Endothelial cell of umbilical vein (primary cell): ENCODE measurements around the gene FABP2. TPM values are rescaled to one million over a fixed set of nuclear protein-coding genes. Genes with fewer than 3 reads are reported as not detected.
"Not testable (repeated sequence)": the region's sequence is repeated elsewhere in the genome, so short reads cannot be mapped to it uniquely, and the experiment has no call there.

Experiments used
- BruUV-seq: library from RNA; stranded (reverse); fragments of 400-500 nt; replicated peaks from 2 replicates; lab custom pipeline; 2021; lab: Mats Ljungman, UMichigan
- CTCF ChIA-PET: fragments of 300-600, 350-600 bp; sonication (Branson Sonifier 250); formaldehyde crosslinking; loops from one replicate; lab custom pipeline; 2021; ENCODE audit warnings: antibody characterized with exemption, inconsistent platforms; lab: Charles Lee
- POLR2A ChIA-PET: fragments of 300-600, 350-600 bp; sonication (Branson Sonifier 250); formaldehyde crosslinking; loops from one replicate; lab custom pipeline; 2021; ENCODE audit warnings: antibody characterized with exemption, inconsistent platforms; lab: Charles Lee
- DNase-seq: peaks from one replicate; pipeline ENCODE4 v3.0.0-alpha.2; 2011; ENCODE audit warnings: low read depth, low spot score
- FAIRE-seq: peaks from 2 replicates; lab custom pipeline; 2011; peaks lifted over from hg19 to GRCh38; lab: Jason Lieb, UNC
- H2AFZ ChIP-seq: 2 replicates; pipeline ENCODE4 v1.6.0; 2012; ENCODE audit warnings: low read depth, low read length, control low read depth, inconsistent platforms
- H3K27ac ChIP-seq: 2 replicates; pipeline ENCODE4 v1.5.1; 2011; ENCODE audit warnings: low read depth, mild to moderate bottlenecking, control low read depth, low read length, moderate library complexity; ENCODE audit not compliant: insufficient read depth
- H3K27me3 ChIP-seq, 2 experiments: 2 replicates each; pipeline versions ENCODE4 v1.6.0 to v1.6.1; 2011; ENCODE audit warnings: low read length in 2 of 2, mixed read lengths in 1 of 2; ENCODE audit not compliant: control insufficient read depth in 2 of 2, insufficient read depth in 2 of 2
- H3K36me3 ChIP-seq, 2 experiments: 2 replicates in 1 of 2; 3 replicates in 1 of 2; pipeline ENCODE4 v1.5.1; 2011; ENCODE audit warnings: low read length in 2 of 2, mild to moderate bottlenecking in 1 of 2, moderate library complexity in 1 of 2; ENCODE audit not compliant: control insufficient read depth in 2 of 2, insufficient read depth in 2 of 2; ENCODE audit errors: extremely low read depth in 1 of 2
- H3K4me1 ChIP-seq: 3 replicates; pipeline ENCODE4 v1.5.1; 2011; ENCODE audit warnings: mild to moderate bottlenecking, low read length; ENCODE audit not compliant: control insufficient read depth, insufficient read depth; ENCODE audit errors: extremely low read depth
- H3K4me2 ChIP-seq: 2 replicates; pipeline ENCODE4 v1.6.1; 2011; ENCODE audit warnings: low read length, control low read depth, mixed read lengths; ENCODE audit not compliant: insufficient read depth
- H3K4me3 ChIP-seq, 3 experiments: fragments of 200-600 bp in 1 of 3; sonication (generic), shearing (Covaris generic) in 1 of 3; replicated peaks in 1 of 3; 2 replicates each; pipeline ENCODE4 v1.5.1; 2011 to 2016; ENCODE audit warnings: control low read depth in 3 of 3, low read length in 3 of 3, mild to moderate bottlenecking in 2 of 3, inconsistent platforms in 1 of 3, low read depth in 1 of 3, moderate library complexity in 1 of 3; ENCODE audit not compliant: insufficient read depth in 1 of 3
- H3K79me2 ChIP-seq: 2 replicates; pipeline ENCODE4 v1.6.0; 2012; ENCODE audit warnings: low read length, inconsistent platforms; ENCODE audit not compliant: control insufficient read depth, insufficient read depth
- H3K9ac ChIP-seq: replicated peaks from 2 replicates; pipeline ENCODE3; 2011; ENCODE audit warnings: low read length, control low read depth; ENCODE audit not compliant: insufficient read depth; ENCODE audit errors: extremely low read depth
- H3K9me1 ChIP-seq: replicated peaks from 3 replicates; pipeline ENCODE4 v1.6.0; 2011; ENCODE audit warnings: mild to moderate bottlenecking, low read length; ENCODE audit not compliant: control insufficient read depth, insufficient read depth; ENCODE audit errors: extremely low read depth
- H3K9me3 ChIP-seq: replicated peaks from 2 replicates; pipeline ENCODE4 v1.5.1; 2012; ENCODE audit warnings: low read length, inconsistent platforms; ENCODE audit not compliant: control insufficient read depth, insufficient read depth
- H4K20me1 ChIP-seq: replicated peaks from 2 replicates; pipeline ENCODE3; 2011; ENCODE audit warnings: mild to moderate bottlenecking, low read length; ENCODE audit not compliant: control insufficient read depth, insufficient read depth; ENCODE audit errors: extremely low read depth
- dilution Hi-C: fragments of 300-500 bp; cut with MboI; formaldehyde crosslinking; loops from one replicate; pipeline ENCODE4 v1.15.0; 2019; ENCODE audit warnings: low sequenced_read_pairs; ENCODE audit not compliant: extremely low pct_ligation_motif_present
- intact Hi-C: fragments of 100-400 bp; cut with micrococcal nuclease; formaldehyde crosslinking; loops from one replicate; pipeline ENCODE4 v1.10.0; 2022
- polyA plus RNA-seq, 4 experiments: library from polyadenylated mRNA; depleted of rRNA in 3 of 4; stranded (reverse) in 3 of 4; unstranded in 1 of 4; fragments of >200 nt; gene quantifications; 2 replicates each; pipeline versions ENCODE4 v1.2.1 to v1.2.3, GENCODE V29; 2011 to 2012; ENCODE audit warnings: missing spikeins in 1 of 4
- total RNA-seq: library from RNA; stranded (reverse); gene quantifications from 2 replicates; pipeline ENCODE4 v1.2.3, GENCODE V29; 2021

FABP2 gene
- total and polyA plus RNA-seq, 2 donors (not counting 3 experiments of a cell fraction or from before 2014, with no cell fraction given), result not detected

DNA sequence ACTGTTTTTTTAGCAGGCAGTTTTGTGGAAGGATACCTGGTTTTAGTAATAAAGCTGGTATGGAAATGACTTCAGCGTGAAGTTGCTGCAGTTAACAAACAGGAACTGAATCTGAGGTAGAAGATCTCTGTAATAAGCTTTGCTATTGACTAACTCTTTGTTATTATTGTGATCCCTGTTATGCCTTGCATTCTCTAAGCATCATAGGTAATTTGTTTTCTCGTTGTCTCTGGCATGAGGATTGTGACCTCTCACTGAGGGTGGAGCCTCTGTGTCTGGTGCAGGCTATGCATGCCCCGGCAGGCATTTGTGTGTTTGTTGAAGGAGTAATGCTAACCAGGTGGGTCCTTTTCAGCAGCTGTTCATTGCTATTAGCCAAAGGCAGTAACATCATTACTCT is 31.4 kb upstream of the FABP2 start:
- H3K79me2 ChIP-seq, H3K4me2 ChIP-seq, H2AFZ ChIP-seq, H4K20me1 ChIP-seq, H3K27ac ChIP-seq, dilution Hi-C loops, POLR2A ChIA-PET, H3K9ac ChIP-seq, H3K4me3 ChIP-seq, H3K27me3 ChIP-seq, H3K9me3 ChIP-seq, FAIRE-seq, CTCF ChIA-PET, BruUV-seq, intact Hi-C loops, H3K9me1 ChIP-seq, H3K36me3 ChIP-seq, DNase-seq, H3K4me1 ChIP-seq: not testable (repeated sequence)

DNA sequence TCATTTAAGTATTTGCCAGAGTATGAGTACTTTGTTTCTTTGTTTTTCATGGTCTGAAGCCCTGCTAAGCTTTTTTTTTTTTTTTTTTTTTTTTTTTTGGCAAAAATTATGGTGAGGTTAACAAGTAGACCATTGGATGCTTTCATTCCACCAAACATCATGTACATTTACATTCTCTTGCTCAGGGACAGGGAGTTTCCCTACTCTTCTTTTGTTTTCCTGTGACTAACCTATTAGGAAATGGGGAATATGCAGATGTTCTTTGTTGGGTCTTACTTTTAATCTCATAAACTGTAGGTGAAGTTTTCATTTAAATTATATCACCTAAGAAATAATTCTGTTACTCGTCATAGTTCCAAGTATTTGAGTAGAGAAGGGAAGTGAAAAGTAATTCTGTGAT is 26.2 kb upstream of the FABP2 start:
- H3K9me1 ChIP-seq, H4K20me1 ChIP-seq, FAIRE-seq, H2AFZ ChIP-seq, intact Hi-C loops, BruUV-seq, H3K9me3 ChIP-seq, H3K4me2 ChIP-seq, DNase-seq, H3K36me3 ChIP-seq, dilution Hi-C loops, H3K79me2 ChIP-seq, H3K27me3 ChIP-seq, H3K4me3 ChIP-seq, H3K4me1 ChIP-seq, H3K9ac ChIP-seq, POLR2A ChIA-PET, H3K27ac ChIP-seq, CTCF ChIA-PET: not testable (repeated sequence)

DNA sequence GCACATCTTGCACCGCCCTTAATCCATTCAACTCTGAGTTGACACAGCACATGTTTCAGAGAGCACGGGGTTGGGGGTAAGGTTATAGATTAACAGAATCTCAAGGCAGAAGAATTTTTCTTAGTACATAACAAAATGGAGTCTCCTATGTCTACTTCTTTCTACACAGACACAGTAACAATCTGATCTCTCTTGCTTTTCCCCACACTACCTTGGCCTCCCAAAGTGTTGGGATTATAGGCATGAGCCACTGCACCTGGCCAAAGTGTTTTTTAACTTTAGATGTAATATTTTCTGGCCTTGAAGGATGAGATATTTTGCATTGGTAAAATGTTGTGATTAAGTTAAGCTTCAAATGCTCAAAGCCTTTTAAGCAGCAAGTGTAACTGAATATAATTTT is 21.4 kb upstream of the FABP2 start:
- POLR2A ChIA-PET, dilution Hi-C loops, H3K9me1 ChIP-seq, H3K79me2 ChIP-seq, H3K27ac ChIP-seq, H3K9ac ChIP-seq, H3K4me3 ChIP-seq, intact Hi-C loops, H3K36me3 ChIP-seq, H2AFZ ChIP-seq, BruUV-seq, CTCF ChIA-PET, H3K27me3 ChIP-seq, H3K4me1 ChIP-seq, H3K4me2 ChIP-seq, H4K20me1 ChIP-seq, H3K9me3 ChIP-seq, DNase-seq, FAIRE-seq: not testable (repeated sequence)

DNA sequence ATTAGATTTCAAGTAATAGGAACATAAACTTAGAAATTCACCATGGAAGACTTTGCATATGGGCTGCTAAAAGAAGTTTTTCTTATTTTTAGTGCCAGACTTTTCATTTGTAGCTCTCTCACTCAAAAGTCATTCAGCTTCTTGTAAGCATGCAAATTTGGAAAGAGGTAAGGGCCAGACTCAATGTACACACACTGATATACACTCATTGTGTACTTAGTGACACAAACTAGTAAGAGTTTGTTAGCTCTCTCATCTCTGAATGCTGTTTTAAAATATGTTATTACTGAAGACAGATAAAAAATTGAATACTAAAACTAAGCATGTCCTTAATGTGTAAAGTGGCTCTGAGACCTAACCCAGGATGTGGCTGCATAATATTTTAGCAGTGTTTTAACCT is 18.0 kb upstream of the FABP2 start:
- H3K36me3 ChIP-seq, H4K20me1 ChIP-seq, dilution Hi-C loops, DNase-seq, H3K27me3 ChIP-seq, H3K4me3 ChIP-seq, H2AFZ ChIP-seq, FAIRE-seq, H3K4me2 ChIP-seq, intact Hi-C loops, H3K4me1 ChIP-seq, H3K9ac ChIP-seq, BruUV-seq, POLR2A ChIA-PET, H3K27ac ChIP-seq, CTCF ChIA-PET, H3K9me3 ChIP-seq, H3K79me2 ChIP-seq, H3K9me1 ChIP-seq: not testable (repeated sequence)
